GM19372 (cell line): ENCODE data around the gene MCU.

Source experiments
- ATAC-seq: cut with Tn5 transposase; IDR thresholded peaks from one replicate; pipeline ENCODE4 v1.9.1; 2021; ENCODE audit warnings: mild to moderate bottlenecking, low read depth, moderate library complexity; ENCODE audit not compliant: unreplicated experiment

Gene MCU

GRCh38 chr10:72800000-72800740 lies 108.2 kb downstream of the MCU start:
- no peak for ATAC-seq

GRCh38 chr10:72800741-72801092 lies 108.8 kb downstream of the MCU start:
- ATAC-seq: no peak

GRCh38 chr10:72801263-72801868 lies 109.4 kb downstream of the MCU start:
- ATAC-seq: no peak

GRCh38 chr10:72802332-72802731 lies 110.4 kb downstream of the MCU start:
- ATAC-seq: no peak

- ATAC-seq: no peak
Observed at GRCh38 chr10:72802763-72803505, 111.0 kb downstream of the MCU start.

GRCh38 chr10:72808001-72808400 lies 116.1 kb downstream of the MCU start:
- no peak for ATAC-seq

GRCh38 chr10:72809006-72809405 lies 117.1 kb downstream of the MCU start:
- no peak for ATAC-seq

GRCh38 chr10:72810976-72811375 lies 119.0 kb downstream of the MCU start:
- no peak for ATAC-seq

- ATAC-seq: no peak
Observed at GRCh38 chr10:72812415-72812752, 120.4 kb downstream of the MCU start.

GRCh38 chr10:72812753-72813430 lies 120.9 kb downstream of the MCU start:
- ATAC-seq: no peak

GRCh38 chr10:72814099-72814790 lies 122.3 kb downstream of the MCU start:
- ATAC-seq: no peak

- no peak for ATAC-seq
Observed at GRCh38 chr10:72816565-72816964, 124.6 kb downstream of the MCU start.

GRCh38 chr10:72818076-72818475 lies 126.1 kb downstream of the MCU start:
- ATAC-seq: no peak

- no peak for ATAC-seq
Observed at GRCh38 chr10:72819053-72819452, 127.1 kb downstream of the MCU start.

- no peak for ATAC-seq
Observed at GRCh38 chr10:72821606-72822005, 129.7 kb downstream of the MCU start.

GRCh38 chr10:72822342-72822986 lies 130.5 kb downstream of the MCU start:
- ATAC-seq: no peak

- ATAC-seq: no peak
Observed at GRCh38 chr10:72825163-72825562, 133.2 kb downstream of the MCU start.

- no peak for ATAC-seq
Observed at GRCh38 chr10:72826346-72826745, 134.4 kb downstream of the MCU start.

- ATAC-seq: no peak
Observed at GRCh38 chr10:72828294-72828693, 136.4 kb downstream of the MCU start.

- ATAC-seq: no peak
Observed at GRCh38 chr10:72830625-72831024, 138.7 kb downstream of the MCU start.
